ENCODE results near the gene CLDN22. TPM values are rescaled to one million over a fixed set of nuclear protein-coding genes. Genes with fewer than 3 reads are reported as not detected.
"Not testable (repeated sequence)": the region's sequence is repeated elsewhere in the genome, so short reads cannot be mapped to it uniquely, and the experiment has no call there.

The CLDN22 gene
- total and polyA plus RNA-seq, 7 experiments from 2014 or later: not detected

DNA sequence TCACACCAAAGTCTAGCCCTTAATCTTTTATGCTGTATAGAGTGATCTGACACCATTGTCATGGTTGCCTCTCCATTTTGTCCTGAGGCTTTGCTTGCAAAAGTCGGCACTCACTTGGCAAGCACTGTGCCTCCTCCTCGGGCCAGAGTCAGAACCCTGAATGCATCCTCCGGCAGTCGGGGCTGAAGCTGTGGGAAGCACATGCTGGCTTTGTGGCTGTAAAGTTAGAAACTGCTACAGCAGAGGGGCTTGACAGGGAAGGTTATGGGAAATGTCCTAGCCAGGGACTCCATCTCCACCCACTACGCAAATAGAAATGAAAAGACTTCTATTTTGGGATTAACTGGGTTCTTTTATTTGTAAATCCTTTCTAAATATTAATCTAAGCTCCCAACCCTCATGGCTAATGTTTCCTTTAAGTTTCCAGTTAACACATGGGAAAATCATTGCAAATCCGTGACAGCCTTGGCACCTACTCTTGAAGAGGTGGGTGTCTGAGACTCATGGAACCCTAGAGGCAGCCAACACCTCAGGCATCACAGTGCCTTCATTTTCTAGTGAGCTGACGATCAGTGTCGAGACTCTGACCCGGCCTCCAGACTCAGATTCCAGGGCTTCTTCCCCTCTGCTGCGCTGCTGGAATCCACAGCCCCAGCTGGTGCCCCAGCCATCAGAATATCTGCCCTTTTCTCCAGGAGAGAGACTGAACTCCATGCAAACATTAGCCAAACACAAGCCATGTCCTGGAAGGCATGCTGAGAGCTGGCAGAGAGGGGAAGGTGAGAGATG lies 10.1 kb upstream of the CLDN22 start:
- CTCF ChIA-PET: no interaction called here

DNA sequence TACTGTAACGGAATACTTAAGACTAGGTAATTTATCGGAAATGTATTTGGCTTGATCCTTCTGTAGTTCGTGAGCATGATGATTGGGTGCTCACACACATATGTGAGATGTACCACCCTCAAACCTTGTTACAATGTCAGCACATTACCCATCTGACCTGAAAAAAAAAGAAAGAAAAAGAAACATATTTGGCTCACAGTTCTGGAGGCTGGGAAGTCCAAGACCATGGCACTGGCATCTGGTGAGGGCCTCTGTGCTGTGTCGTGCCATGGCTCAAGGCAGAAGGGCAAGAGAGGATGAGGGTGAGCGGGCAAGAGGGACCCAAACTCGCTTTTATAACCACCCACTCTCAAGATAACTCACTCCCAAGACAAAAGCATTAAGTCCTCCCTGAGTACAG lies 9.2 kb upstream of the CLDN22 start:
- ChIA-PET POLR2A (no interaction called here), CTCF (no interaction called here)
- H3K27ac ChIP-seq (ENCODE audit: low read depth, low read length): no peak overlapping the region
- Mint-ChIP-seq H3K4me3 (no peak overlapping the region), H3K4me1 (no peaks in the 10 kb centered on the region), H3K27ac (no peak overlapping the region), H3K36me3 (peaks cover 0 to 9% (median 0%) of the 10 kb centered on the region in 5 donors), H3K9me3 (peaks cover 0 to 15% (median 3%) of the 10 kb centered on the region in 11 donors), H3K27me3 (peaks cover 5 to 18% (median 12%) of the 10 kb centered on the region in 5 donors)
- H3K4me3 ChIP-seq (ENCODE audit: low read length): no peak overlapping the region
- H3K27me3 ChIP-seq (ENCODE audit: control insufficient read depth in 2 of 2, insufficient read depth in 2 of 2, low read length in 2 of 2): no peaks in the 10 kb centered on the region
- H3K9me3 ChIP-seq (ENCODE audit: control insufficient read depth in 2 of 3, low read length in 3 of 3): no peaks in the 10 kb centered on the region
- no peaks in the 10 kb centered on the region for H3K36me3 ChIP-seq (ENCODE audit: control insufficient read depth in 2 of 3, insufficient read depth in 3 of 3, low read length in 3 of 3)
- H3K4me1 ChIP-seq (ENCODE audit: control insufficient read depth in 2 of 2, insufficient read depth in 2 of 2, low read length in 2 of 2): no peaks in the 10 kb centered on the region
- intact Hi-C loops (cut with micrococcal nuclease): no loop called here
- DNase-seq: no peak
- ATAC-seq: no peak

More for the DNA sequence above, 10.1 kb upstream of the CLDN22 start:
- POLR2A ChIA-PET: no interaction called here
- H3K27me3 Mint-ChIP-seq: peaks cover 5 to 18% (median 12%) of the 10 kb centered on the region in 5 donors
- no peaks in the 10 kb centered on the region for H3K9me3 ChIP-seq (ENCODE audit: control insufficient read depth in 2 of 3, low read length in 3 of 3)
- ATAC-seq (no peak), DNase-seq (no peak)
- no peak overlapping the region for H3K27ac ChIP-seq (ENCODE audit: low read depth, low read length)
- H3K4me1 Mint-ChIP-seq: no peaks in the 10 kb centered on the region
- no peaks in the 10 kb centered on the region for H3K36me3 ChIP-seq (ENCODE audit: control insufficient read depth in 2 of 3, insufficient read depth in 3 of 3, low read length in 3 of 3)
- no peak overlapping the region for H3K4me3 Mint-ChIP-seq
- H3K27me3 ChIP-seq (ENCODE audit: control insufficient read depth in 2 of 2, insufficient read depth in 2 of 2, low read length in 2 of 2): no peaks in the 10 kb centered on the region
- no peak overlapping the region for H3K4me3 ChIP-seq (ENCODE audit: low read length)
- intact Hi-C loops (cut with micrococcal nuclease): no loop called here
- no peak overlapping the region for H3K27ac Mint-ChIP-seq
- peaks cover 0 to 15% (median 3%) of the 10 kb centered on the region in 11 donors for H3K9me3 Mint-ChIP-seq
- H3K4me1 ChIP-seq (ENCODE audit: control insufficient read depth in 2 of 2, insufficient read depth in 2 of 2, low read length in 2 of 2): no peaks in the 10 kb centered on the region
- H3K36me3 Mint-ChIP-seq: peaks cover 0 to 9% (median 0%) of the 10 kb centered on the region in 5 donors

DNA sequence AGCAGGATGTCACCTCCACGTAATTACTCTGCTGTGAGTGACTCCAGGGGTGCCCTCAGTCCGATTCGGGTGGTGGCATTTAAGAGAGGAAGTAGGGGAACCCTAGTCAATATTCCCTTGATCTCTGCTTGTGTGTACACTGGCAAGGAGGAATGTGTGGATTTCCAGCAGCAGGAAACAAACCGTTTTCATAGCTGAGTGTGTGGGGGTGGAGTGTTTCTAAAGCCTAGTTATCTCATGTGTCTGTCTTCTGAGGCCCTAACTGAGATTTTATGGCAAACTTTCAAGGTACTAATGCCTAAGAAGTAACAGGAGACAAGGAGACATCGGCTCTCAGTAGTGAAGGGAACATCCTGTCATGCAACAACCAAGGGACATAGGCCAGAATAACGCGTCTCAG lies 8.8 kb upstream of the CLDN22 start:
- no peaks in the 10 kb centered on the region for H3K9me3 ChIP-seq (ENCODE audit: control insufficient read depth in 2 of 3, low read length in 3 of 3)
- Mint-ChIP-seq H3K36me3 (peaks cover 0 to 9% (median 0%) of the 10 kb centered on the region in 5 donors), H3K27ac (no peak overlapping the region), H3K27me3 (peaks cover 4 to 14% (median 12%) of the 10 kb centered on the region in 5 donors), H3K4me1 (no peaks in the 10 kb centered on the region), H3K4me3 (no peak overlapping the region), H3K9me3 (peaks cover 0 to 15% (median 3%) of the 10 kb centered on the region in 11 donors)
- no peaks in the 10 kb centered on the region for H3K4me1 ChIP-seq (ENCODE audit: control insufficient read depth in 2 of 2, insufficient read depth in 2 of 2, low read length in 2 of 2)
- no peaks in the 10 kb centered on the region for H3K36me3 ChIP-seq (ENCODE audit: control insufficient read depth in 2 of 3, insufficient read depth in 3 of 3, low read length in 3 of 3)
- no peak overlapping the region for H3K4me3 ChIP-seq (ENCODE audit: low read length)
- ATAC-seq (no peak), DNase-seq (no peak)
- intact Hi-C loops (cut with micrococcal nuclease): no loop called here
- no peaks in the 10 kb centered on the region for H3K27me3 ChIP-seq (ENCODE audit: control insufficient read depth in 2 of 2, insufficient read depth in 2 of 2, low read length in 2 of 2)
- no peak overlapping the region for H3K27ac ChIP-seq (ENCODE audit: low read depth, low read length)
- CTCF ChIA-PET: no interaction called here
- POLR2A ChIA-PET: no interaction called here

DNA sequence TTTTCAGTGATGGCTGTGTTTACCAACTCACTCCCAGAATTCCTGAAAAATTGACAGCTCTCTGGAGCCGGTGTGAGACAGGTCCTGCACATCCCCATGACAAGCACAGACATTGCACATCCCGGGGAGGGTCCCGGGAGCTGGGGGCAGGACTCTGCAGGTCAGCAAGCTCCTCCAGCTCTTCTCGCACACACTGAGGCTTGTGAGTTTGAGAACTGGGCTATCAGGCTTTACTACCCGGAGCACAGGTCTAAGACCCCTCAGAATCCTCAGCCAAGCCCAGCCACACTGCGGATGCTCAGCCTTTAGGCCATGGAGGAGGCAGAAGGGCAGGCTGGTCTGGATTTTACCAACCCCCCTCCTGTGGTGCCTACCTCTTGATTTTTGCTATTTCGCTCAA lies 7.8 kb upstream of the CLDN22 start:
- Mint-ChIP-seq H3K4me3 (no peak overlapping the region), H3K9me3 (peaks cover 0 to 15% (median 3%) of the 10 kb centered on the region in 11 donors), H3K27ac (no peak overlapping the region), H3K27me3 (peaks cover 1 to 9% (median 5%) of the 10 kb centered on the region in 5 donors), H3K4me1 (no peaks in the 10 kb centered on the region), H3K36me3 (peaks cover 0 to 9% (median 0%) of the 10 kb centered on the region in 5 donors)
- H3K36me3 ChIP-seq (ENCODE audit: control insufficient read depth in 2 of 3, insufficient read depth in 3 of 3, low read length in 3 of 3): no peaks in the 10 kb centered on the region
- H3K27me3 ChIP-seq (ENCODE audit: control insufficient read depth in 2 of 2, insufficient read depth in 2 of 2, low read length in 2 of 2): no peaks in the 10 kb centered on the region
- ATAC-seq (no peak), DNase-seq (no peak)
- H3K27ac ChIP-seq (ENCODE audit: low read depth, low read length): no peak overlapping the region
- intact Hi-C loops (cut with micrococcal nuclease): no loop called here
- H3K4me3 ChIP-seq (ENCODE audit: low read length): no peak overlapping the region
- ChIA-PET CTCF (no interaction called here), POLR2A (no interaction called here)
- no peaks in the 10 kb centered on the region for H3K4me1 ChIP-seq (ENCODE audit: control insufficient read depth in 2 of 2, insufficient read depth in 2 of 2, low read length in 2 of 2)
- H3K9me3 ChIP-seq (ENCODE audit: control insufficient read depth in 2 of 3, low read length in 3 of 3): no peaks in the 10 kb centered on the region

DNA sequence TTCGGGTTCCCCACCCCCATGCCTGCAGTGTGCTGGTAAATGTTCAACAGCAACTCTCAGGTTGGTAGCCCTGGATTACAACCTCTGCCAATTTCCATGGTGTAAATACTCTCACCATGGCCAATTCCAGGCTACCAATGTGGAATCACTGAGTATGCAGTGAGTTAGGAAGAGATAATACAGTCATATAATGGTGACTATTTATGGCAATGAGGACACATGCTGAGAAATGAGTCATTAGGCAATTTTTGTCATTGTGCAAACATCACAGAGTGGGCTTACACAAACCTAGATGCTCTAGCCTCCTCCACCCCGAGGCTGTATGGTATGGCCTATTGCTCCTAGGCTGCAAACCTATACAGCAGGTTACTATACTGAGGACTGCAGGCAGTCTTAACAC lies 6.8 kb upstream of the CLDN22 start:
- H3K36me3 Mint-ChIP-seq: peaks cover 0 to 9% (median 0%) of the 10 kb centered on the region in 5 donors
- peaks cover 0 to 15% (median 3%) of the 10 kb centered on the region in 11 donors for H3K9me3 Mint-ChIP-seq
- intact Hi-C loops (cut with micrococcal nuclease): no loop called here
- no peak overlapping the region for H3K27ac Mint-ChIP-seq
- H3K4me3 Mint-ChIP-seq: no peak overlapping the region
- Histone ChIP-seq H3K4me3 (ENCODE audit: low read length) (no peak overlapping the region), H3K36me3 (ENCODE audit: control insufficient read depth in 2 of 3, insufficient read depth in 3 of 3, low read length in 3 of 3) (no peaks in the 10 kb centered on the region), H3K9me3 (ENCODE audit: control insufficient read depth in 2 of 3, low read length in 3 of 3) (no peaks in the 10 kb centered on the region), H3K27ac (ENCODE audit: low read depth, low read length) (no peak overlapping the region), H3K4me1 (ENCODE audit: control insufficient read depth in 2 of 2, insufficient read depth in 2 of 2, low read length in 2 of 2) (no peaks in the 10 kb centered on the region), H3K27me3 (ENCODE audit: control insufficient read depth in 2 of 2, insufficient read depth in 2 of 2, low read length in 2 of 2) (no peaks in the 10 kb centered on the region)
- ATAC-seq (no peak), DNase-seq (no peak)
- H3K27me3 Mint-ChIP-seq: peaks cover 0 to 3% (median 0%) of the 10 kb centered on the region in 5 donors
- peaks cover 0 to 6% (median 0%) of the 10 kb centered on the region in 7 donors for H3K4me1 Mint-ChIP-seq
- ChIA-PET CTCF (no interaction called here), POLR2A (no interaction called here)

DNA sequence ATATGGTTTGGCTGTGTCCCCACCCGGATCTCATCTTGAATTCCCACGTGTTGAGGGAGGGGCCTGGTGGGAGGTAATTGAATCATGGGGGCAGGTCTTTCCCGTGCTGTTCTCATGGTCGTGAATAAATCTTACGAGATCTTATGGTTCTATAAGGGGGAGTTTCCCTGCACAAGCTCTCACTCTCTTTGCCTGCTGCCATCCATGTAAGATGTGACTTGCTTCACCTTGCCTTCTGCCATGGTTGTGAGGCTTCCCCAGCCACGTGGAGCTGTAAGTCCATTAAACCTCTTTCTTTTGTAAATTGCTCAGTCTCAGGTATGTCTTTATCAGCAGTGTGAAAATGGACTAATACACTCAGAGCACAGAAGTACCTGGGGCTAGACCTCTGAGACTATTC lies 6.3 kb upstream of the CLDN22 start:
- H3K36me3 Mint-ChIP-seq; intact Hi-C loops (cut with micrococcal nuclease); POLR2A ChIA-PET; H3K27ac Mint-ChIP-seq; H3K9me3 ChIP-seq (ENCODE audit: control insufficient read depth in 2 of 3, low read length in 3 of 3); DNase-seq; H3K4me3 ChIP-seq (ENCODE audit: low read length); CTCF ChIA-PET; ATAC-seq; H3K27me3 ChIP-seq (ENCODE audit: control insufficient read depth in 2 of 2, insufficient read depth in 2 of 2, low read length in 2 of 2); H3K36me3 ChIP-seq (ENCODE audit: control insufficient read depth in 2 of 3, insufficient read depth in 3 of 3, low read length in 3 of 3); H3K27ac ChIP-seq (ENCODE audit: low read depth, low read length); H3K4me3 Mint-ChIP-seq; H3K27me3 Mint-ChIP-seq; H3K4me1 ChIP-seq (ENCODE audit: control insufficient read depth in 2 of 2, insufficient read depth in 2 of 2, low read length in 2 of 2): not testable (repeated sequence)
- peaks cover 0 to 10% (median 4%) of the 10 kb centered on the region in 7 donors for H3K4me1 Mint-ChIP-seq
- H3K9me3 Mint-ChIP-seq: peaks cover 0 to 15% (median 3%) of the 10 kb centered on the region in 11 donors

DNA sequence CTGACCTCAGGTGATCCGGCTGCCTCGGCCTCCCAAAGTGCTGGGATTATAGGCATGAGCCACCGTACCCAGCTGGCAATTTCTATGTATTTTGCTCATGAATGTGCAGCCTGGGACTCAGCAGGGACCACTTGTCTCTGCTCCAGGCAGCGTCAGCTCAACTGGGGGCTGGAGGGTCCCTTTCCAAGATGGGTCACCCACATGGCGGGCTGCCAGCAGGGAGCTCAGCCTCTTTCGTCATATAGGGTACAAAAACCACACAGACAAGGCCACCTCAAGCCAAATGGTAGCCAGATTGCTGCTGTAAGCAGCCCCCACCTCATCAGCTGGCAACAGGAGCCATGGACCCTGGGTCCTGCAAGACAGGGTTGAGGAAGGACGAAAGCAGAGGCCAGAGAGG lies 4.5 kb upstream of the CLDN22 start:
- H3K4me3 Mint-ChIP-seq: no peak overlapping the region

More for the DNA sequence above, 4.5 kb upstream of the CLDN22 start:
- peaks cover 0 to 8% (median 0%) of the 10 kb centered on the region in 5 donors for H3K36me3 Mint-ChIP-seq
- no peaks in the 10 kb centered on the region for H3K9me3 ChIP-seq (ENCODE audit: control insufficient read depth in 2 of 3, low read length in 3 of 3)
- no peak for ATAC-seq
- H3K36me3 ChIP-seq (ENCODE audit: control insufficient read depth in 2 of 3, insufficient read depth in 3 of 3, low read length in 3 of 3): no peaks in the 10 kb centered on the region
- peaks cover 0 to 15% (median 3%) of the 10 kb centered on the region in 11 donors for H3K9me3 Mint-ChIP-seq
- H3K4me1 ChIP-seq (ENCODE audit: control insufficient read depth in 2 of 2, insufficient read depth in 2 of 2, low read length in 2 of 2): no peaks in the 10 kb centered on the region
- no peaks in the 10 kb centered on the region for H3K27me3 ChIP-seq (ENCODE audit: control insufficient read depth in 2 of 2, insufficient read depth in 2 of 2, low read length in 2 of 2)
- peaks cover 5 to 26% (median 15%) of the 10 kb centered on the region in 7 donors for H3K4me1 Mint-ChIP-seq
- DNase-seq: no peak
- POLR2A ChIA-PET: no interaction called here
- intact Hi-C loops (cut with micrococcal nuclease): no loop called here
- H3K4me3 ChIP-seq (ENCODE audit: low read length): no peak overlapping the region
- CTCF ChIA-PET: no interaction called here
- no peak overlapping the region for H3K27ac Mint-ChIP-seq
- no peak overlapping the region for H3K27ac ChIP-seq (ENCODE audit: low read depth, low read length)
- H3K27me3 Mint-ChIP-seq: peaks cover 0 to 2% (median 0%) of the 10 kb centered on the region in 5 donors

Data from naive thymus-derived CD4-positive, alpha-beta T cell (primary cell).